Nephron (organoid): Measurements from ENCODE around the gene ZBTB20.

Source experiments
- H3K27ac Mint-ChIP-seq, 3 experiments: 2 replicates each; pipeline ENCODE4 v1.8.0; 2020; ENCODE audit warnings: mixed read lengths in 3 of 3, mild to moderate bottlenecking in 2 of 3, moderate library complexity in 1 of 3
- H3K27me3 Mint-ChIP-seq: 2 replicates; pipeline ENCODE4 v1.8.0; 2021; ENCODE audit warnings: low read depth, mild to moderate bottlenecking, moderate library complexity, mixed read lengths
- H3K36me3 Mint-ChIP-seq: 2 replicates; pipeline ENCODE4 v1.8.0; 2020; ENCODE audit warnings: low read depth, mixed read lengths
- H3K4me1 Mint-ChIP-seq: 2 replicates; pipeline ENCODE4 v1.8.0; 2020; ENCODE audit warnings: mixed read lengths
- H3K4me3 Mint-ChIP-seq, 3 experiments: 2 replicates each; pipeline ENCODE4 v1.8.0; 2020; ENCODE audit warnings: mild to moderate bottlenecking in 3 of 3, mixed read lengths in 3 of 3, moderate library complexity in 2 of 3
- H3K9me3 Mint-ChIP-seq: 2 replicates; pipeline ENCODE4 v1.8.0; 2020; ENCODE audit warnings: mixed read lengths
- CTCF ChIP-seq, 3 experiments: fragments of 200-600 bp; sonication (generic); IDR thresholded peaks; one replicate each; pipeline ENCODE4 v1.5.0; 2021; ENCODE audit warnings: antibody characterized with exemption in 3 of 3; ENCODE audit not compliant: unreplicated experiment in 3 of 3

ZBTB20 gene

GRCh38 chr3:114383875-114384557, 763.1 kb downstream of the ZBTB20 start:
- Mint-ChIP-seq H3K27ac (no peak overlapping the region), H3K4me3 (peak overlapping the region in 2 of 3 experiments; percentile 27 to 78), H3K9me3 (no peaks in the 10 kb centered on the region), H3K4me1 (peaks cover 15% of the 10 kb centered on the region), H3K27me3 (no peaks in the 10 kb centered on the region), H3K36me3 (peaks cover 10% of the 10 kb centered on the region)
- peak; percentile 89 to 97 (median 91) for TF ChIP-seq CTCF (IDR thresholded peaks at IDR 0.05; ENCODE audit: unreplicated experiment in 3 of 3)

GRCh38 chr3:114380233-114380651, 766.8 kb downstream of the ZBTB20 start:
- H3K9me3 Mint-ChIP-seq = no peaks in the 10 kb centered on the region
- H3K36me3 Mint-ChIP-seq = peaks cover 20% of the 10 kb centered on the region
- TF ChIP-seq CTCF (IDR thresholded peaks at IDR 0.05; ENCODE audit: unreplicated experiment in 3 of 3) = no peak
- H3K27me3 Mint-ChIP-seq = no peaks in the 10 kb centered on the region
- peak overlapping the region in 2 of 3 experiments; percentile 61 to 82 for H3K27ac Mint-ChIP-seq
- H3K4me1 Mint-ChIP-seq = peaks cover 38% of the 10 kb centered on the region
- H3K4me3 Mint-ChIP-seq = peak overlapping the region in 2 of 3 experiments; percentile 3 to 35

GRCh38 chr3:114379266-114379665, 767.8 kb downstream of the ZBTB20 start:
- peak overlapping the region in 1 of 3 experiments; percentile 21 for H3K27ac Mint-ChIP-seq
- H3K4me3 Mint-ChIP-seq = no peak overlapping the region
- peaks cover 47% of the 10 kb centered on the region for H3K4me1 Mint-ChIP-seq
- H3K9me3 Mint-ChIP-seq = no peaks in the 10 kb centered on the region
- TF ChIP-seq CTCF (IDR thresholded peaks at IDR 0.05; ENCODE audit: unreplicated experiment in 3 of 3) = no peak
- no peaks in the 10 kb centered on the region for H3K27me3 Mint-ChIP-seq
- peaks cover 20% of the 10 kb centered on the region for H3K36me3 Mint-ChIP-seq

- no peaks in the 10 kb centered on the region for H3K9me3 Mint-ChIP-seq
- peak overlapping the region in 1 of 3 experiments; percentile 19 for H3K27ac Mint-ChIP-seq
- peaks cover 52% of the 10 kb centered on the region for H3K4me1 Mint-ChIP-seq
- peak overlapping the region in 1 of 3 experiments; percentile 5 for H3K4me3 Mint-ChIP-seq
- no peak for TF ChIP-seq CTCF (IDR thresholded peaks at IDR 0.05; ENCODE audit: unreplicated experiment in 3 of 3)
- H3K36me3 Mint-ChIP-seq = peaks cover 20% of the 10 kb centered on the region
- no peaks in the 10 kb centered on the region for H3K27me3 Mint-ChIP-seq
Observed at GRCh38 chr3:114378760-114379159, 768.3 kb downstream of the ZBTB20 start.

GRCh38 chr3:114377426-114377825, 769.7 kb downstream of the ZBTB20 start:
- Mint-ChIP-seq H3K9me3 (no peaks in the 10 kb centered on the region), H3K27ac (no peak overlapping the region), H3K4me1 (peaks cover 57% of the 10 kb centered on the region), H3K36me3 (peaks cover 20% of the 10 kb centered on the region), H3K4me3 (no peak overlapping the region), H3K27me3 (no peaks in the 10 kb centered on the region)
- no peak for TF ChIP-seq CTCF (IDR thresholded peaks at IDR 0.05; ENCODE audit: unreplicated experiment in 3 of 3)
